ENCODE data around the gene MEI1.

DNA sequence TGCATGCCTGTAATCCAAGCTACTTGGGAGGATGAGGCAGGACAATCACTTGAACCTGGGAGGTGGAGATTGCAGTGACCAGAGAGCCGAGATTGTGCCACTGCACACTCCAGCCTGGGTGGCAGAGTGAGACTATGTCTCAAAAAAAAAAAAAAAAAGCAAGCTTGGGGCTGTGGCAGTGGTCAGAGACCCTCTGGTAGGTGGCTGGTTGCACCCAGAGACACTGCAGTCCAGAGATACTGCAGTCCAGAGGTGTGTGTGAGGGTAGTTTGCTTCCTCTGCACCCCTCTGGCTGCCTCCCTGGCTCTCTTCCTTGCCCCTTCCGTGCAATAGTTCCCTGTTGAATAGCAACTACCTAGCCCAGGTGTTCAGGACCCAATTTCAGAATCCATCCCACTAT, 99.4 kb downstream of the MEI1 start:
- TF ChIP-seq, protein P1, sequence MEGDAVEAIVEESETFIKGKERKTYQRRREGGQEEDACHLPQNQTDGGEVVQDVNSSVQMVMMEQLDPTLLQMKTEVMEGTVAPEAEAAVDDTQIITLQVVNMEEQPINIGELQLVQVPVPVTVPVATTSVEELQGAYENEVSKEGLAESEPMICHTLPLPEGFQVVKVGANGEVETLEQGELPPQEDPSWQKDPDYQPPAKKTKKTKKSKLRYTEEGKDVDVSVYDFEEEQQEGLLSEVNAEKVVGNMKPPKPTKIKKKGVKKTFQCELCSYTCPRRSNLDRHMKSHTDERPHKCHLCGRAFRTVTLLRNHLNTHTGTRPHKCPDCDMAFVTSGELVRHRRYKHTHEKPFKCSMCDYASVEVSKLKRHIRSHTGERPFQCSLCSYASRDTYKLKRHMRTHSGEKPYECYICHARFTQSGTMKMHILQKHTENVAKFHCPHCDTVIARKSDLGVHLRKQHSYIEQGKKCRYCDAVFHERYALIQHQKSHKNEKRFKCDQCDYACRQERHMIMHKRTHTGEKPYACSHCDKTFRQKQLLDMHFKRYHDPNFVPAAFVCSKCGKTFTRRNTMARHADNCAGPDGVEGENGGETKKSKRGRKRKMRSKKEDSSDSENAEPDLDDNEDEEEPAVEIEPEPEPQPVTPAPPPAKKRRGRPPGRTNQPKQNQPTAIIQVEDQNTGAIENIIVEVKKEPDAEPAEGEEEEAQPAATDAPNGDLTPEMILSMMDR (IDR thresholded peaks at IDR 0.05): no peak
- TF ChIP-seq POLR2A (IDR thresholded peaks at IDR 0.05): no peak

All from prostate gland (tissue), 2 donors.